ENCODE results near the gene SLC24A4.

Gene SLC24A4

DNA sequence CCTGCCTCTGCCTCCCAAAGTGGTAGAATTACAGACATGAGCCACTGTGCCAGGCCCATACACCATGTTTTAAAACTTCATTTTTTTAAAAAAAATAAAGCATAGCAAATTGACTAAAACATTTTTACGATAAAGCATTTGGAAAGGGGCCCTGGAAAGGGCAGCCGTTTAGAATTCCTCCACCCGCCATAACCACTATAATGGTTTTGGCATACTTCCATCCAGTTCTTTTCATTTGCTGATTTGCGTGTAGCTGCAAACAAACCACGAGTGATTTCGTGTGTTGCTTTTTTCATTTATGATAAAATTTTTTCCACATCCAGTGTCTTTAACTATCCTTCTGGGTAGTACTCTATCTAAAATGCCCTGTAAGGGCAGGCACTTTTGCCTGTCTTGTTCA is 98.8 kb downstream of the SLC24A4 start:
- Histone ChIP-seq H3K36me3 (ENCODE audit: control insufficient read depth in 2 of 2, insufficient read depth in 1 of 2, low read length in 2 of 2) (no peaks in the 10 kb centered on the region), H3K4me1 (ENCODE audit: control insufficient read depth, insufficient read depth, low read length) (no peaks in the 10 kb centered on the region), H3K9me3 (ENCODE audit: control insufficient read depth, insufficient read depth, low read depth, low read length) (no peaks in the 10 kb centered on the region), H3K27ac (ENCODE audit: extremely low read depth, low read depth, low read length) (no peak overlapping the region), H3K4me3 (ENCODE audit: low read depth, low read length) (no peak overlapping the region)
- ChIA-PET CTCF (no interaction called here), POLR2A (no interaction called here)
- TF ChIP-seq OVOL3 (tag by site-specific recombination; IDR thresholded peaks at IDR 0.05) (no peak), GLIS1 (tag by site-specific recombination; IDR thresholded peaks at IDR 0.05) (no peak), ZBTB7A (tag by site-specific recombination; IDR thresholded peaks at IDR 0.05; ENCODE audit: low read depth) (no peak), ZNF114 (tag by site-specific recombination; IDR thresholded peaks at IDR 0.05) (no peak), ZNF837 (tag by site-specific recombination; IDR thresholded peaks at IDR 0.05) (no peak), ZNF239 (tag by site-specific recombination; IDR thresholded peaks at IDR 0.05) (no peak), ZNF510 (tag by site-specific recombination; IDR thresholded peaks at IDR 0.05; ENCODE audit: insufficient replicate concordance) (no peak), TRIM28 (IDR thresholded peaks at IDR 0.05; ENCODE audit: borderline replicate concordance, low read length) (no peak), ZNF341 (tag by site-specific recombination; IDR thresholded peaks at IDR 0.05; ENCODE audit: low read depth) (no peak), ZNF501 (tag by site-specific recombination; IDR thresholded peaks at IDR 0.05) (no peak), ZNF221 (tag by site-specific recombination; IDR thresholded peaks at IDR 0.05; ENCODE audit: borderline replicate concordance) (no peak), WT1 (tag by site-specific recombination; IDR thresholded peaks at IDR 0.05) (no peak), ZNF157 (tag by site-specific recombination; IDR thresholded peaks at IDR 0.05) (no peak), ZEB2 (tag by site-specific recombination; IDR thresholded peaks at IDR 0.05) (no peak)
- TF ChIP-seq, protein P1, sequence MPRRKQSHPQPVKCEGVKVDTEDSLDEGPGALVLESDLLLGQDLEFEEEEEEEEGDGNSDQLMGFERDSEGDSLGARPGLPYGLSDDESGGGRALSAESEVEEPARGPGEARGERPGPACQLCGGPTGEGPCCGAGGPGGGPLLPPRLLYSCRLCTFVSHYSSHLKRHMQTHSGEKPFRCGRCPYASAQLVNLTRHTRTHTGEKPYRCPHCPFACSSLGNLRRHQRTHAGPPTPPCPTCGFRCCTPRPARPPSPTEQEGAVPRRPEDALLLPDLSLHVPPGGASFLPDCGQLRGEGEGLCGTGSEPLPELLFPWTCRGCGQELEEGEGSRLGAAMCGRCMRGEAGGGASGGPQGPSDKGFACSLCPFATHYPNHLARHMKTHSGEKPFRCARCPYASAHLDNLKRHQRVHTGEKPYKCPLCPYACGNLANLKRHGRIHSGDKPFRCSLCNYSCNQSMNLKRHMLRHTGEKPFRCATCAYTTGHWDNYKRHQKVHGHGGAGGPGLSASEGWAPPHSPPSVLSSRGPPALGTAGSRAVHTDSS (tag by site-specific recombination; IDR thresholded peaks at IDR 0.05) = no peak

DNA sequence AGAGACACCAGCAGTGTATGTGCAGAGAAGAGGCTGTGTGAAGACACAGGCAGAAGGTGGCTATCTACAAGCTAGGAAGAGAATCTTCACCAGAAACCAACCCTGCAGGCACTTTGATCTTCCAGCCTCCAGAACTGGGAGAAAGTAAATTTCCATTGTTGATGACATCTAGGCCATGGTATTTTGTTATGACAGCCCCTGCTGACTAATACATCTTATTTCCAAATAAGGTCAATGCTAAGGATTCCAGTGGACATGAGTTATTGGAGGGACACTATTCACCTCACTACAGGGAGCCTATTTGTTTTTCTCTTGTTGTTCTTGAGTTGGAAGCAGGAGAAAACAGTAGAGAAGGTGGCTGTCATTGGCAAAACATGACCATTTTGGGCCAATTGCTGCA is 102.1 kb downstream of the SLC24A4 start:
- Histone ChIP-seq H3K27ac (ENCODE audit: extremely low read depth, low read depth, low read length) (no peak overlapping the region), H3K9me3 (ENCODE audit: control insufficient read depth, insufficient read depth, low read depth, low read length) (no peaks in the 10 kb centered on the region), H3K36me3 (ENCODE audit: control insufficient read depth in 2 of 2, insufficient read depth in 1 of 2, low read length in 2 of 2) (no peaks in the 10 kb centered on the region), H3K4me1 (ENCODE audit: control insufficient read depth, insufficient read depth, low read length) (no peaks in the 10 kb centered on the region), H3K4me3 (ENCODE audit: low read depth, low read length) (no peak overlapping the region)
- ChIA-PET CTCF (no interaction called here), POLR2A (no interaction called here)
- TF ChIP-seq ZNF239 (tag by site-specific recombination; IDR thresholded peaks at IDR 0.05) (no peak), ZNF23 (tag by site-specific recombination; IDR thresholded peaks at IDR 0.05; ENCODE audit: borderline replicate concordance) (no peak), ZNF266 (tag by site-specific recombination; IDR thresholded peaks at IDR 0.05; ENCODE audit: low read depth) (no peak), ZNF776 (tag by site-specific recombination; IDR thresholded peaks at IDR 0.05; ENCODE audit: borderline replicate concordance) (no peak), ZNF394 (tag by site-specific recombination; IDR thresholded peaks at IDR 0.05; ENCODE audit: borderline replicate concordance) (no peak), ZNF548 (tag by site-specific recombination; IDR thresholded peaks at IDR 0.05) (peak; percentile 75; the same call in 1 of the 2 replicates), ZNF530 (tag by site-specific recombination; IDR thresholded peaks at IDR 0.05; ENCODE audit: low read depth) (no peak), PRDM1 (tag by site-specific recombination; IDR thresholded peaks at IDR 0.05) (0 out of 2 replicates have a peak, but pooled peaks have one; percentile 25), ZNF157 (tag by site-specific recombination; IDR thresholded peaks at IDR 0.05) (no peak)
- TF ChIP-seq, protein P2, sequence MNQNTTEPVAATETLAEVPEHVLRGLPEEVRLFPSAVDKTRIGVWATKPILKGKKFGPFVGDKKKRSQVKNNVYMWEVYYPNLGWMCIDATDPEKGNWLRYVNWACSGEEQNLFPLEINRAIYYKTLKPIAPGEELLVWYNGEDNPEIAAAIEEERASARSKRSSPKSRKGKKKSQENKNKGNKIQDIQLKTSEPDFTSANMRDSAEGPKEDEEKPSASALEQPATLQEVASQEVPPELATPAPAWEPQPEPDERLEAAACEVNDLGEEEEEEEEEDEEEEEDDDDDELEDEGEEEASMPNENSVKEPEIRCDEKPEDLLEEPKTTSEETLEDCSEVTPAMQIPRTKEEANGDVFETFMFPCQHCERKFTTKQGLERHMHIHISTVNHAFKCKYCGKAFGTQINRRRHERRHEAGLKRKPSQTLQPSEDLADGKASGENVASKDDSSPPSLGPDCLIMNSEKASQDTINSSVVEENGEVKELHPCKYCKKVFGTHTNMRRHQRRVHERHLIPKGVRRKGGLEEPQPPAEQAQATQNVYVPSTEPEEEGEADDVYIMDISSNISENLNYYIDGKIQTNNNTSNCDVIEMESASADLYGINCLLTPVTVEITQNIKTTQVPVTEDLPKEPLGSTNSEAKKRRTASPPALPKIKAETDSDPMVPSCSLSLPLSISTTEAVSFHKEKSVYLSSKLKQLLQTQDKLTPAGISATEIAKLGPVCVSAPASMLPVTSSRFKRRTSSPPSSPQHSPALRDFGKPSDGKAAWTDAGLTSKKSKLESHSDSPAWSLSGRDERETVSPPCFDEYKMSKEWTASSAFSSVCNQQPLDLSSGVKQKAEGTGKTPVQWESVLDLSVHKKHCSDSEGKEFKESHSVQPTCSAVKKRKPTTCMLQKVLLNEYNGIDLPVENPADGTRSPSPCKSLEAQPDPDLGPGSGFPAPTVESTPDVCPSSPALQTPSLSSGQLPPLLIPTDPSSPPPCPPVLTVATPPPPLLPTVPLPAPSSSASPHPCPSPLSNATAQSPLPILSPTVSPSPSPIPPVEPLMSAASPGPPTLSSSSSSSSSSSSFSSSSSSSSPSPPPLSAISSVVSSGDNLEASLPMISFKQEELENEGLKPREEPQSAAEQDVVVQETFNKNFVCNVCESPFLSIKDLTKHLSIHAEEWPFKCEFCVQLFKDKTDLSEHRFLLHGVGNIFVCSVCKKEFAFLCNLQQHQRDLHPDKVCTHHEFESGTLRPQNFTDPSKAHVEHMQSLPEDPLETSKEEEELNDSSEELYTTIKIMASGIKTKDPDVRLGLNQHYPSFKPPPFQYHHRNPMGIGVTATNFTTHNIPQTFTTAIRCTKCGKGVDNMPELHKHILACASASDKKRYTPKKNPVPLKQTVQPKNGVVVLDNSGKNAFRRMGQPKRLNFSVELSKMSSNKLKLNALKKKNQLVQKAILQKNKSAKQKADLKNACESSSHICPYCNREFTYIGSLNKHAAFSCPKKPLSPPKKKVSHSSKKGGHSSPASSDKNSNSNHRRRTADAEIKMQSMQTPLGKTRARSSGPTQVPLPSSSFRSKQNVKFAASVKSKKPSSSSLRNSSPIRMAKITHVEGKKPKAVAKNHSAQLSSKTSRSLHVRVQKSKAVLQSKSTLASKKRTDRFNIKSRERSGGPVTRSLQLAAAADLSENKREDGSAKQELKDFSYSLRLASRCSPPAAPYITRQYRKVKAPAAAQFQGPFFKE (tag by site-specific recombination; IDR thresholded peaks at IDR 0.05; ENCODE audit: borderline replicate concordance) = no peak
- TF ChIP-seq, protein P3, sequence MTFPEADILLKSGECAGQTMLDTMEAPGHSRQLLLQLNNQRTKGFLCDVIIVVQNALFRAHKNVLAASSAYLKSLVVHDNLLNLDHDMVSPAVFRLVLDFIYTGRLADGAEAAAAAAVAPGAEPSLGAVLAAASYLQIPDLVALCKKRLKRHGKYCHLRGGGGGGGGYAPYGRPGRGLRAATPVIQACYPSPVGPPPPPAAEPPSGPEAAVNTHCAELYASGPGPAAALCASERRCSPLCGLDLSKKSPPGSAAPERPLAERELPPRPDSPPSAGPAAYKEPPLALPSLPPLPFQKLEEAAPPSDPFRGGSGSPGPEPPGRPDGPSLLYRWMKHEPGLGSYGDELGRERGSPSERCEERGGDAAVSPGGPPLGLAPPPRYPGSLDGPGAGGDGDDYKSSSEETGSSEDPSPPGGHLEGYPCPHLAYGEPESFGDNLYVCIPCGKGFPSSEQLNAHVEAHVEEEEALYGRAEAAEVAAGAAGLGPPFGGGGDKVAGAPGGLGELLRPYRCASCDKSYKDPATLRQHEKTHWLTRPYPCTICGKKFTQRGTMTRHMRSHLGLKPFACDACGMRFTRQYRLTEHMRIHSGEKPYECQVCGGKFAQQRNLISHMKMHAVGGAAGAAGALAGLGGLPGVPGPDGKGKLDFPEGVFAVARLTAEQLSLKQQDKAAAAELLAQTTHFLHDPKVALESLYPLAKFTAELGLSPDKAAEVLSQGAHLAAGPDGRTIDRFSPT (tag by site-specific recombination; IDR thresholded peaks at IDR 0.05) = no peak

Measured in HEK293 (cell line).